ENCODE results near the gene MNX1.

MNX1 gene

GRCh38 chr7:156975620-156976019, 34.8 kb downstream of the MNX1 start:
- no peak for DNase-seq (ENCODE audit: low read depth, low spot score)

- no peak for DNase-seq (ENCODE audit: low read depth, low spot score)
These were observed 40.5 kb downstream of the MNX1 start for GRCh38 chr7:156969972-156970420.

GRCh38 chr7:156968183-156968582, 42.3 kb downstream of the MNX1 start:
- no peak for DNase-seq (ENCODE audit: low read depth, low spot score)

- no peak for DNase-seq (ENCODE audit: low read depth, low spot score)
These were observed 44.1 kb downstream of the MNX1 start for GRCh38 chr7:156966387-156966786.

- DNase-seq (ENCODE audit: low read depth, low spot score) = no peak
These were observed 45.5 kb downstream of the MNX1 start for GRCh38 chr7:156964971-156965370.

GRCh38 chr7:156963472-156963871, 47.0 kb downstream of the MNX1 start:
- no peak for DNase-seq (ENCODE audit: low read depth, low spot score)

- DNase-seq (ENCODE audit: low read depth, low spot score) = no peak
These were observed 47.6 kb downstream of the MNX1 start for GRCh38 chr7:156962897-156963296.

GRCh38 chr7:156962145-156962544, 48.3 kb downstream of the MNX1 start:
- no peak for DNase-seq (ENCODE audit: low read depth, low spot score)

- DNase-seq (ENCODE audit: low read depth, low spot score) = no peak
These were observed 53.7 kb downstream of the MNX1 start for GRCh38 chr7:156956727-156957126.

- DNase-seq (ENCODE audit: low read depth, low spot score) = no peak
These were observed 55.5 kb downstream of the MNX1 start for GRCh38 chr7:156954941-156955340.
